ENCODE measurements around the gene PARD3B.
A peak's percentile ranks its signal among the peaks of the same experiment; 100 is the strongest.

Gene PARD3B

DNA sequence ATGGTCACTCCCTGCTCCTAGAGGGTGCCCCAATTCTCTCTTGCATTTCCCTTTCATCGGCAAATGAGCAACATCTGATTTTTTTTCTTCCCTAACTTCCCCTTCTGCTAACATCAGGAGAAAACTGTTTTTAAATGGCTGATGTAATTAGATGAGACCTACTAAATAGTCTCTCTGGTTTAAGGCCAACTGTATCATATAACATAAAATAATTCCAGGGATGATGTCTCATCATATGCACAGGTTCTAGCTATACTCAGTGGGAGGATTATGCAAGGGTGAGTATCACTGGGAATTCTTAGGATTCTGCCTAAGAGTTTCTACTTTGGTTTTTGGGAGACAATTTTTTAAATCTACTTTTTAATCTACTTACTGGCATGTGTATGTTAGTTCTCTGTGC, 193.4 kb downstream of the PARD3B start:
- H3K27ac ChIP-seq, result no peak overlapping the region
- no peaks in the 10 kb centered on the region for H3K27me3 ChIP-seq (replicated peaks)
- H3K36me3 ChIP-seq (replicated peaks), result no peaks in the 10 kb centered on the region
- in situ Hi-C loops (cut with HindIII; ENCODE audit: low pct_ligation_motif_present, low sequenced_read_pairs), result no loop called here
- TF ChIP-seq, protein P1, sequence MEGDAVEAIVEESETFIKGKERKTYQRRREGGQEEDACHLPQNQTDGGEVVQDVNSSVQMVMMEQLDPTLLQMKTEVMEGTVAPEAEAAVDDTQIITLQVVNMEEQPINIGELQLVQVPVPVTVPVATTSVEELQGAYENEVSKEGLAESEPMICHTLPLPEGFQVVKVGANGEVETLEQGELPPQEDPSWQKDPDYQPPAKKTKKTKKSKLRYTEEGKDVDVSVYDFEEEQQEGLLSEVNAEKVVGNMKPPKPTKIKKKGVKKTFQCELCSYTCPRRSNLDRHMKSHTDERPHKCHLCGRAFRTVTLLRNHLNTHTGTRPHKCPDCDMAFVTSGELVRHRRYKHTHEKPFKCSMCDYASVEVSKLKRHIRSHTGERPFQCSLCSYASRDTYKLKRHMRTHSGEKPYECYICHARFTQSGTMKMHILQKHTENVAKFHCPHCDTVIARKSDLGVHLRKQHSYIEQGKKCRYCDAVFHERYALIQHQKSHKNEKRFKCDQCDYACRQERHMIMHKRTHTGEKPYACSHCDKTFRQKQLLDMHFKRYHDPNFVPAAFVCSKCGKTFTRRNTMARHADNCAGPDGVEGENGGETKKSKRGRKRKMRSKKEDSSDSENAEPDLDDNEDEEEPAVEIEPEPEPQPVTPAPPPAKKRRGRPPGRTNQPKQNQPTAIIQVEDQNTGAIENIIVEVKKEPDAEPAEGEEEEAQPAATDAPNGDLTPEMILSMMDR (IDR thresholded peaks at IDR 0.05; ENCODE audit: low read depth, low read length, missing control alignments), result no peak
- H3K4me3 ChIP-seq (ENCODE audit: low read depth, low read length), result no peak overlapping the region
- no peak for DNase-seq

DNA sequence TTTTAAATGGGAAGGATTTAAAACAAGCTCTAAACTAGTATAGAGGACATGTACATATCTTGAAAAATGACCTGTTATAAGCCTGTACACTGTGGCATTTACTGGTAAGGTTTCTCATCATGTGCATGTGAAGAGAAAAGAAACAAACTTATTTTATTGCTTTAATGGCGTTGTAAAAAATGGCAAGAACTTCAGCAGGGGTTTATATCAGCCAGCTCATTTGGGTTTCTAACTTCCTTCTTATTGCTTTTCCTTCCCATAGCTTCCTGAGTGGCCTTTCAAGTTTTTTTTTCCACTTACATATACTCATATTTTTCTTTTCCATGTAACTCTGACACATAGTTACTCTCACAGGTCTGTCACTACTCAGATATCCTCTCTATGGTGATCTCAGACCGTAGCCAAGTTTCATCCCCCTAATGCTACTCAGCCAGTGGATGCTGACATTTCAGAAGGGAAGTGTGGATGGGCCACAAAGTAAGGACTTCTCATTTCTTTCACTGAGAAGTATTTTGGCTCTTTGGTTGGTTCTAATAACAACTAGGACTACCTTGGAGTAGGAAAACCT, 198.2 kb downstream of the PARD3B start:
- in situ Hi-C loops (cut with HindIII; ENCODE audit: low pct_ligation_motif_present, low sequenced_read_pairs), result no loop called here
- TF ChIP-seq, protein P1 (IDR thresholded peaks at IDR 0.05; ENCODE audit: low read depth, low read length, missing control alignments), result no peak
- no peaks in the 10 kb centered on the region for H3K27me3 ChIP-seq (replicated peaks)
- no peak overlapping the region for H3K4me3 ChIP-seq (ENCODE audit: low read depth, low read length)
- no peaks in the 10 kb centered on the region for H3K36me3 ChIP-seq (replicated peaks)
- DNase-seq, result no peak
- no peak overlapping the region for H3K27ac ChIP-seq

DNA sequence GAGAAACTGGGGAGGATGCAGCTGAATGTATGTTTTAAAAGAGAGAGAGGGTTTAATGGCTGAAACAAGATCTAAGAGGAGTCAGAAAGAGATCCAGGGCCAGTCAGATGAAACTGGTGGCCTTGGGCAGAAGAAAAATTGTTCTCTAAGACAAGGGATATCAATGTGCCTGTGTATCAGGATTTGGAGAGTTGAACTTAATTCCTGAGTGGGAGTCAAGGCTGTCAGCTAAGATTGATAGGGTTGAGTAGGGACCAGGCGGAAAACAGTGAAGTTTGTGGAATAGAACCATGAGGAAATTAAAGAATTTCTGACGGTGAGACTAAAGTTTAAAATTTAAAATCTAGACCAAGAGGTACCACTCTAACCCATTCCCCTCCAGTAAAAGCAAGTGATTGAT, 199.2 kb downstream of the PARD3B start:
- TF ChIP-seq, protein P1 (IDR thresholded peaks at IDR 0.05; ENCODE audit: low read depth, low read length, missing control alignments), result no peak
- Histone ChIP-seq H3K36me3 (replicated peaks) (no peaks in the 10 kb centered on the region), H3K27ac (no peak overlapping the region), H3K4me3 (ENCODE audit: low read depth, low read length) (no peak overlapping the region), H3K27me3 (replicated peaks) (no peaks in the 10 kb centered on the region)
- in situ Hi-C loops (cut with HindIII; ENCODE audit: low pct_ligation_motif_present, low sequenced_read_pairs), result no loop called here
- no peak for DNase-seq

DNA sequence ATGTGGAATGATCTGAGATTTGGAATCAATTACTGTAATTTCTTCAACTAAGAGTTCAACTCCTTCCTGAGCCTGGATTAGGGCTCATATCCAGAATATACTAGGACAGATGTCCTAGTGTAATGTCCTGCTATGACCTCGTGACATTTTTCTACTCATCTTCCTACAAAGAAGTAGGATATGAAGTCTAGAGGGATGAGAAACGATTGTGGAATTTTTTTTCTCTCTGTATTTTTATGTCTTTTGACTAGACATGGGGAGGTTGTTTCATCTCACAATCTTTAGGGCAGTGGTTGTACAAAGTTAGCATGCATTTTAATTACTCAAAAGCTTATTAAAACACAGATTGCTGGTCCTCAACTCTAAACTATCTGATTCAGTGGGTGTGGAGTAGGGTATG, 203.0 kb downstream of the PARD3B start:
- no peak overlapping the region for H3K4me3 ChIP-seq (ENCODE audit: low read depth, low read length)
- no peak overlapping the region for H3K27ac ChIP-seq
- in situ Hi-C loops (cut with HindIII; ENCODE audit: low pct_ligation_motif_present, low sequenced_read_pairs), result no loop called here
- TF ChIP-seq, protein P1 (IDR thresholded peaks at IDR 0.05; ENCODE audit: low read depth, low read length, missing control alignments), result no peak
- no peaks in the 10 kb centered on the region for H3K36me3 ChIP-seq (replicated peaks)
- no peak for DNase-seq
- H3K27me3 ChIP-seq (replicated peaks), result no peaks in the 10 kb centered on the region

DNA sequence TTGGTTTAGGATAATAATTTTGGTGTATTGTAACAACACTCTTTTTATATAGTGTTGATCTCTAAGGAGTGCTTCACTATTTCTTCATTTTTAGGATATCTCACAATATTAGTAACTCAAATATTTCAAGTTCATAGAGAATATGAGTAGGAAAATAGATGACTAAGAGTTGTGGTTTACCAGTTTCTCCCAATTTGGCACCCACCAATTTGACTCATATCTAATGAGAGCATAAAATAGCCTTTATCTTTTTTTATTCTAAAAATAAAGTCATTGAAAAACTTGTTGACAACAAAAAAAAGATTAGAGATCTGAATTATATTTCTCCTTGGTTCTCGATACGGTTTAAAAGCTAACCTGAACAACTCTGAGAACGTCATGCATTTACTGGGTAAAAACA, 204.0 kb downstream of the PARD3B start:
- in situ Hi-C loops (cut with HindIII; ENCODE audit: low pct_ligation_motif_present, low sequenced_read_pairs), result no loop called here
- no peaks in the 10 kb centered on the region for H3K27me3 ChIP-seq (replicated peaks)
- no peak overlapping the region for H3K27ac ChIP-seq
- no peak overlapping the region for H3K4me3 ChIP-seq (ENCODE audit: low read depth, low read length)
- DNase-seq, result peak; percentile 61
- TF ChIP-seq, protein P1 (IDR thresholded peaks at IDR 0.05; ENCODE audit: low read depth, low read length, missing control alignments), result no peak
- H3K36me3 ChIP-seq (replicated peaks), result no peaks in the 10 kb centered on the region

DNA sequence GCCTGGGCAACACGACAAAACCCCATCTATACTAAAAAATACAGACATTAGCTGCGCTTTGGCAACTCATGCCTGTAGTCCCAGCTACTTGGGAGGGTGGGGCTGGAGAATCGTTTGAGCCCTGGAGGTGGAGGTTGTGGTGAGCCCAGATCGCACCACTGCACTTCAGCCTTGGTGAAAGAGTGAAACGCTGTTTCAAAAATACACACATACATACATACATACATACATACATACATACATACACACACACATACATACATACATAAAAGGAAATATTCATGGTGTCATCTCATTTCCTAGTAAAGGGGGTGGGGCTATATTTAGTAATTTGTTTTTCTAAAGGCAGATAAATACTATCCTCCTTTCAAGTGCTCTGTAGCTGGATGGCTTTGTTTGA, 205.1 kb downstream of the PARD3B start:
- Histone ChIP-seq H3K36me3 (replicated peaks) (no peaks in the 10 kb centered on the region), H3K27ac (no peak overlapping the region), H3K27me3 (replicated peaks) (no peaks in the 10 kb centered on the region), H3K4me3 (ENCODE audit: low read depth, low read length) (no peak overlapping the region)
- DNase-seq, result no peak
- TF ChIP-seq, protein P1 (IDR thresholded peaks at IDR 0.05; ENCODE audit: low read depth, low read length, missing control alignments), result no peak
- in situ Hi-C loops (cut with HindIII; ENCODE audit: low pct_ligation_motif_present, low sequenced_read_pairs), result no loop called here

All from brain microvascular endothelial cell (primary cell).